ENCODE measurements around the gene NUP93.

The NUP93 gene

DNA sequence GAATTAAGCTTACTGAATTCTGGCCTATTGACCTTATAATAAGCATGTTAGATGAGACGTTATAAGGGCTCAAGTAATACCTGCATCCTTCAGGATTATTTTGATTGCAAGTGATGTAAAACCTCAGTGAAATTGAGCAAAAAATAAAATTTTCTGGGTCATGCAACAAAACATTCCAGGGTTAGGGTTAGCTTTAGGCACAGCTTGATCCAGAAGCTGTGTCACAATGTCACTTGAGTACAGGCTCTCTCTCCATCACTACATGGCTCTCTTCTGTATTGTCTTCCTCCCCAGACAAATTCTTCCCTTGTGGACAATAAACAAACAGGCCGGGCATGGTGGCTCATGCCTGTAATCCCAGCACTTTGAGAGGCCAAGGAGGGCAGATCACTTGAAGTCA, 3.6 kb upstream of the NUP93 start:
- H3K27me3 ChIP-seq (ENCODE audit: insufficient read depth, poor library complexity, severe bottlenecking) = no peaks in the 10 kb centered on the region
- DNase-seq (ENCODE audit: low spot score) (no peak), ATAC-seq (ENCODE audit: low read depth) (no peak)
- peaks cover 3% of the 10 kb centered on the region for H3K4me1 ChIP-seq (ENCODE audit: insufficient read depth, poor library complexity, severe bottlenecking)
- no peaks in the 10 kb centered on the region for H3K36me3 ChIP-seq (ENCODE audit: low read depth)
- H3K27ac ChIP-seq (ENCODE audit: poor library complexity, severe bottlenecking) = no peak overlapping the region
- TF ChIP-seq, protein P1, sequence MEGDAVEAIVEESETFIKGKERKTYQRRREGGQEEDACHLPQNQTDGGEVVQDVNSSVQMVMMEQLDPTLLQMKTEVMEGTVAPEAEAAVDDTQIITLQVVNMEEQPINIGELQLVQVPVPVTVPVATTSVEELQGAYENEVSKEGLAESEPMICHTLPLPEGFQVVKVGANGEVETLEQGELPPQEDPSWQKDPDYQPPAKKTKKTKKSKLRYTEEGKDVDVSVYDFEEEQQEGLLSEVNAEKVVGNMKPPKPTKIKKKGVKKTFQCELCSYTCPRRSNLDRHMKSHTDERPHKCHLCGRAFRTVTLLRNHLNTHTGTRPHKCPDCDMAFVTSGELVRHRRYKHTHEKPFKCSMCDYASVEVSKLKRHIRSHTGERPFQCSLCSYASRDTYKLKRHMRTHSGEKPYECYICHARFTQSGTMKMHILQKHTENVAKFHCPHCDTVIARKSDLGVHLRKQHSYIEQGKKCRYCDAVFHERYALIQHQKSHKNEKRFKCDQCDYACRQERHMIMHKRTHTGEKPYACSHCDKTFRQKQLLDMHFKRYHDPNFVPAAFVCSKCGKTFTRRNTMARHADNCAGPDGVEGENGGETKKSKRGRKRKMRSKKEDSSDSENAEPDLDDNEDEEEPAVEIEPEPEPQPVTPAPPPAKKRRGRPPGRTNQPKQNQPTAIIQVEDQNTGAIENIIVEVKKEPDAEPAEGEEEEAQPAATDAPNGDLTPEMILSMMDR (IDR thresholded peaks at IDR 0.05; ENCODE audit: poor library complexity, severe bottlenecking) = no peak
- no peaks in the 10 kb centered on the region for H3K9me3 ChIP-seq (ENCODE audit: severe bottlenecking)
- H3K4me3 ChIP-seq (ENCODE audit: severe bottlenecking) = no peak overlapping the region

DNA sequence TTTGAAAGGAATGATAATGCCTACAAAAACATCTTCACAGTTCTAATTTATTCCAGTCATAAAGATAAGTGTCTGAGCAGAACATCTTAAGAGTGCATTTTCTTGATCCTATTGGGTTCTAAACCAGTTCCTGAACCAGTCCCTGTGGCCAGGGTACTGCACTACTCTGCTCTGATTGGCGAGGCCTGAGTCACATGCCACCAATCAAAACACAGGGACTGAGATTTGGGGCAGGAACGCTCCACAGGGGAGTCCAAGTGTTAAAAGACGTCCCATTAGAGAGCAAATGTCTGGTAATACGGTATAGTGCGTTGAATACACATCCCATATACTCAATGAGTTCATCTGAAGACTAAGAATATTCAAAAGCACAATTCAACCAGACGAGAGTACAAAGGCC, 3.0 kb upstream of the NUP93 start:
- Histone ChIP-seq H3K27ac (ENCODE audit: poor library complexity, severe bottlenecking) (no peak overlapping the region), H3K27me3 (ENCODE audit: insufficient read depth, poor library complexity, severe bottlenecking) (no peaks in the 10 kb centered on the region), H3K4me1 (ENCODE audit: insufficient read depth, poor library complexity, severe bottlenecking) (peaks cover 3% of the 10 kb centered on the region), H3K4me3 (ENCODE audit: severe bottlenecking) (no peak overlapping the region), H3K36me3 (ENCODE audit: low read depth) (no peaks in the 10 kb centered on the region), H3K9me3 (ENCODE audit: severe bottlenecking) (no peaks in the 10 kb centered on the region)
- no peak for ATAC-seq (ENCODE audit: low read depth)
- TF ChIP-seq, protein P1 (IDR thresholded peaks at IDR 0.05; ENCODE audit: poor library complexity, severe bottlenecking) = no peak
- DNase-seq (ENCODE audit: low spot score) = no peak

DNA sequence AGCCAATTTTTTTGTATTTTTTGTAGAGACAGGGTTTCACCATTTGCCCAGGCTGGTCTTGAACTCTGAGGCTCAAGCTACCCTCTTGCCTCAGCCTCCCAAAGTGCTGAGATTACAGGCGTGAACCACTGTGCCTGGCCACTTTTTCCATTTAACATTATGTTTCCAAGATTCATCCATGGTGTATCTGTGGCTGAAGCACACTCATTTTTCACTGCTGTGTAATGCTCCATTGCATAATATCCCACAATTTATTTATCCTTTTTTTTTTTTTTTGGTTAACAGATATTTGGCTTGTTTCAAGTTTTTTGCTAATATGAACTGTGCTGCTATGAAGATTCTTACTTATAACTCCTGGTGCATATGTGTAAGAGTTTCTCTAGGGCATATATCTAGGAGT, 1.9 kb upstream of the NUP93 start:
- no peak overlapping the region for H3K4me3 ChIP-seq (ENCODE audit: severe bottlenecking)
- H3K27me3 ChIP-seq (ENCODE audit: insufficient read depth, poor library complexity, severe bottlenecking) = no peaks in the 10 kb centered on the region
- DNase-seq (ENCODE audit: low spot score) = no peak
- TF ChIP-seq, protein P1 (IDR thresholded peaks at IDR 0.05; ENCODE audit: poor library complexity, severe bottlenecking) = no peak
- no peaks in the 10 kb centered on the region for H3K36me3 ChIP-seq (ENCODE audit: low read depth)
- H3K27ac ChIP-seq (ENCODE audit: poor library complexity, severe bottlenecking) = no peak overlapping the region
- ATAC-seq (ENCODE audit: low read depth) = no peak
- peaks cover 3% of the 10 kb centered on the region for H3K4me1 ChIP-seq (ENCODE audit: insufficient read depth, poor library complexity, severe bottlenecking)
- H3K9me3 ChIP-seq (ENCODE audit: severe bottlenecking) = no peaks in the 10 kb centered on the region

DNA sequence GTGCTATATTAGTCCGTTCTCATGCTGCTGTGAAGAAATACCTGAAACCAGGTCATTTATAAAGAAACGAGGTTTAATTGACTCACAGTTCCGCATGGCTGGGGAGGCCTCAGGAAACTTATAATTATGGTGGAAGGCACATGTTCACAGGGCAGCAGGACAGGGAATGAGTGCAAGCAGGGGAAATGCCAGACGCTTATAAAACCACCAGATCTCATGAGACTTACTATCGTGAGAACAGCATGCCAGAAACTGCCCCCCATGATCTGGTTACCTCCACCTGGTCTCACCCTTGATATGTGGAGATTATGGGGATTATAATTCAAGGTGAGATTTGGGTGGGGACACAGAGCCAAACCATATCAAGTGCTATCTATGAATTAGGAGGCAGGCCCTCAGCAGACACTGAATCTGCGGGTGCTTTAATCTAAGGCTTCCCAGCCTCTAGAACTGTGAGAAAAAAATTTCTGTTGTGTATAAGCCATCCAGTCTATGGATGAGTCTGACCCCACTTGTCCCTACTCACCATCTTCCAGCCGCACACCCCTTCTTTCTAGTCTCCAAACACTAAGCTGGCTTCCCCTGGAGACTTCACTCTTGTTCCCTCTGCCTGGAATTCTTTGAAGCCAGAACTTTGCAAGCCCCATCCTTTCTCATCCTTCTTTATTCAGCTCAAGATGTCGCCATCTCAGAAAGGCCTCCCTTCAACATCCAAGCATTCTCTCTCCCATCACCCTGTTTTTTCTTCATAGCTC, 772 bp upstream of the NUP93 start:
- Histone ChIP-seq H3K36me3 (ENCODE audit: low read depth) (peaks cover 4% of the 10 kb centered on the region; the same call in 1 of the 2 replicates), H3K4me1 (ENCODE audit: insufficient read depth, poor library complexity, severe bottlenecking) (peaks cover 3% of the 10 kb centered on the region), H3K9me3 (ENCODE audit: severe bottlenecking) (no peaks in the 10 kb centered on the region), H3K4me3 (ENCODE audit: severe bottlenecking) (peak overlapping the region; percentile 56), H3K27me3 (ENCODE audit: insufficient read depth, poor library complexity, severe bottlenecking) (no peaks in the 10 kb centered on the region), H3K27ac (ENCODE audit: poor library complexity, severe bottlenecking) (peak overlapping the region; percentile 34)
- no peak for DNase-seq (ENCODE audit: low spot score)
- peak; percentile 17 for ATAC-seq (ENCODE audit: low read depth)
- TF ChIP-seq, protein P1 (IDR thresholded peaks at IDR 0.05; ENCODE audit: poor library complexity, severe bottlenecking) = no peak

DNA sequence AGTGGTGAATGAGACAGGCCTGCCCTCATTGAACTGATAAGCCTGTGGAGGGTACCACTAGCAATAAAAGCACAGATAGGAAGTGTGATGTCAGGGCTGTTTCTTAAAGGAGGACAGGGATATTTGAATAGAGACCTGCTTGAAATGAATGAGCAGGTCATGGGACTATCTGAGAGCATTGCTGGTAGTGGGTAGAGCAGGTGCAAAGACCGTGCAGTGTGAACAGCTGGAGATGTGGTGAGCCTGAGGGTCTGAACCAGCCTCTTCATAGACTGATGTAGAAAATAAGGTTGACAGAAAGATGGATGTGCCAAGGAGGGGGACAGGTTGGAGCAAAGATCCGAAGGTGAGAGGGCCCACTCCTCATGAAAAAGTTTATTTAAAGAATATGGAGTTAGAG, 2.4 kb downstream of the NUP93 start:
- H3K36me3 ChIP-seq (ENCODE audit: low read depth) = peaks cover 11% of the 10 kb centered on the region; the same call in 1 of the 2 replicates
- H3K4me3 ChIP-seq (ENCODE audit: severe bottlenecking) = no peak overlapping the region
- no peaks in the 10 kb centered on the region for H3K27me3 ChIP-seq (ENCODE audit: insufficient read depth, poor library complexity, severe bottlenecking)
- ATAC-seq (ENCODE audit: low read depth) = no peak
- H3K4me1 ChIP-seq (ENCODE audit: insufficient read depth, poor library complexity, severe bottlenecking) = peaks cover 3% of the 10 kb centered on the region
- no peak overlapping the region for H3K27ac ChIP-seq (ENCODE audit: poor library complexity, severe bottlenecking)
- no peaks in the 10 kb centered on the region for H3K9me3 ChIP-seq (ENCODE audit: severe bottlenecking)
- TF ChIP-seq, protein P1 (IDR thresholded peaks at IDR 0.05; ENCODE audit: poor library complexity, severe bottlenecking) = no peak
- no peak for DNase-seq (ENCODE audit: low spot score)

Data from RWPE2 (cell line).